ENCODE measurements around the gene VAPB. TPM values are rescaled to one million over a fixed set of nuclear protein-coding genes. Genes with fewer than 3 reads are reported as not detected.

The VAPB gene
- total and polyA plus RNA-seq, 10 of the 15 experiments (the other 5 are each of a cell fraction or from before 2014, with no cell fraction given), result 3.2 to 28.6 (median 20.5) TPM

GRCh38 chr20:58366866-58367265, 22.2 kb upstream of the VAPB start (continued):
- TF ChIP-seq CEBPZ (IDR thresholded peaks at IDR 0.05; ENCODE audit: low read depth, low read length), result no peak
- no peak for TF ChIP-seq GABPA (IDR thresholded peaks at IDR 0.05; ENCODE audit: low read depth)
- TF ChIP-seq MEF2A (IDR thresholded peaks at IDR 0.05; ENCODE audit: insufficient read depth, low read depth, low read length), result no peak

GRCh38 chr20:58372806-58373205, 16.2 kb upstream of the VAPB start:
- ChIA-PET SMC1A (ENCODE audit: uncharacterized antibody, unreplicated experiment) (no interaction called here), CTCF (interaction anchor here (1.0 kb wide), 1 partner anchor 17 kb away, joined by 3 read pairs; the partner anchor contains the start of gene VAPB), POLR2A (no interaction called here), RAD21 (ENCODE audit: unreplicated experiment) (no interaction called here)
- Histone ChIP-seq H3K4me1 (ENCODE audit: control insufficient read depth, insufficient read depth, low read length) (no peaks in the 10 kb centered on the region; the same call in 1 of the 2 replicates), H3K36me3 (ENCODE audit: control insufficient read depth in 2 of 2, insufficient read depth in 2 of 2, low read length in 1 of 2) (no peaks in the 10 kb centered on the region), H2AFZ (ENCODE audit: control insufficient read depth, low read depth, low read length) (no peak overlapping the region), H4K20me1 (ENCODE audit: control insufficient read depth, insufficient read depth) (no peaks in the 10 kb centered on the region), H3K27ac (ENCODE audit: control insufficient read depth, insufficient read depth) (no peak overlapping the region), H3K79me2 (ENCODE audit: control insufficient read depth, insufficient read depth, low read length) (no peaks in the 10 kb centered on the region), H3K27me3 (replicated peaks in 1 of 2; ENCODE audit: control insufficient read depth in 2 of 2, insufficient read depth in 2 of 2, low read length in 1 of 2) (no peaks in the 10 kb centered on the region), H3K9me3 (replicated peaks; ENCODE audit: control insufficient read depth, insufficient read depth, low read length) (no peaks in the 10 kb centered on the region), H3K4me3 (no peak overlapping the region), H3K9ac (ENCODE audit: control insufficient read depth, insufficient read depth, low read length) (no peak overlapping the region), H3K4me2 (ENCODE audit: control insufficient read depth, insufficient read depth) (no peak overlapping the region)
- TF ChIP-seq SMC3 (IDR thresholded peaks at IDR 0.05; ENCODE audit: borderline replicate concordance, low read length) (no peak), ZNF687 (IDR thresholded peaks at IDR 0.05) (no peak), HDGF (IDR thresholded peaks at IDR 0.05) (no peak), E4F1 (IDR thresholded peaks at IDR 0.05; ENCODE audit: borderline replicate concordance, partially characterized antibody) (no peak), YY1 (IDR thresholded peaks at IDR 0.05; ENCODE audit: low read depth, low read length) (no peak), NFYA (IDR thresholded peaks at IDR 0.05; ENCODE audit: borderline replicate concordance, low read depth, low read length) (no peak), SRF (IDR thresholded peaks at IDR 0.05; ENCODE audit: low read depth in 2 of 2, low read length in 2 of 2) (no peak), SPI1 (IDR thresholded peaks at IDR 0.05; ENCODE audit: borderline replicate concordance, insufficient read depth, low read depth, low read length) (no peak)
- FAIRE-seq, result no peak
- no peak for ATAC-seq
- in situ Hi-C loops (cut with MboI) (no loop called here), intact Hi-C loops (cut with micrococcal nuclease; ENCODE audit: unreplicated experiment) (no loop called here)
- BruUV-seq (replicated peaks), result no TSS peak
- WGBS (ENCODE audit: insufficient coverage, insufficient replicate concordance, low lambda C conversion rate, missing lambda C conversion rate), result 66% methylated on average over 9 of the region's 9 CpGs
- DNase-seq (ENCODE audit: low read depth, low spot score), result no peak
